Stimulated activated CD8-positive, alpha-beta memory T cell treated with anti-CD3 and anti-CD28 coated beads, Interleukin-4, amount 100 ng/mL, for 1 hour (primary cell): ENCODE data around the gene DDX59.
"Not testable (repeated sequence)": the region's sequence is repeated elsewhere in the genome, so short reads cannot be mapped to it uniquely, and the experiment has no call there.

Experiments used
- DNase-seq, 2 donors: peaks; one replicate each; pipeline ENCODE4 v3.0.0-alpha.2; 2020; ENCODE audit warnings: low read depth in 2 of 2, low spot score in 1 of 2

The DDX59 gene

DNA sequence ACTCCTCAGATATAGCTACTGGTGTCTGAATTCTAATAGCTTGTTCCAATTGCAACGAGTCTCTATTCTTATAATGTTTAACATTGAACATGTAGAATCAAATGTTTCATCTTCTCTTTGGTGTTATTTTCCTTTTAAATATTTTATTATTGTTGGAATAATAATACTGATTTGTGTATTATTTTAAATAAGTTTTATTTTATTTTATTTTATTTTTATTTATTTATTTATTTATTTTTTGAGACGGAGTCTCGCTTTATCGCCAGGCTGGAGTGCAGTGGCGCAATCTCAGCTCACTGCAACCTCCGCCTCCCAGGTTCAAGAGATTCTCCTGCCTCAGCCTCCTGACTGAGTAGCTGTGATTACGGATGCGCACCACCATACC is 39.2 kb downstream of the DDX59 start:
- not testable (repeated sequence) for DNase-seq

DNA sequence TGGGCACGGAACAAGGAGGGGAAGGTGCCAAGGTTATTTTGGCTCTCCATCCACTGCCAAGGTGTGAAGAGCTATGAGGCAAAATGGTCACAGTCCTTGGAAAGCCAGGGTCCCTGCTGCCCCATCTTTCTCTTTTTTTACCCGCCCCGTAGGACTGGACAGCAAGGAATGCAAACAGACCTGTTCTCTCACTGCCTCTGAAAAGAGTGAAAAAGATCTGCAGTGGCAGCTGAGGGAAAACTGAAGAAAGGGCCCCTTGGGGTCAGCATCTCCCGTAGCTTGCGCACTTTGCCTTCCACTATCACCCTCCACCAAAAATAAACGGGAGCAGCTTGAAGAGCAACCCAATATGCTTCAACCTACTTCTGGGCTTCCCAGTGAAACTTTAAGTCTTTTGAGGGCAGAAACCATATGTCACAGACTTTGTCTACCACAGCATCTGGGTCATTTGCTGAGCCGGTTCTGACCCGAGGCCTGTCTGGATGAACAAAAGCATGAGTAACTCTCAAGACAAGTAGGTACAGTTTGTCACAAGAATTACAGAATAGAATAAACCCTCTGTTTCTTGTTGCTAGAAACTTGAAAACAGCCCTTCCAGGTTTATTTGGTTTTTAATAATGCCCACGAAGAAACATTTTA is 39.7 kb downstream of the DDX59 start:
- no peak for DNase-seq

DNA sequence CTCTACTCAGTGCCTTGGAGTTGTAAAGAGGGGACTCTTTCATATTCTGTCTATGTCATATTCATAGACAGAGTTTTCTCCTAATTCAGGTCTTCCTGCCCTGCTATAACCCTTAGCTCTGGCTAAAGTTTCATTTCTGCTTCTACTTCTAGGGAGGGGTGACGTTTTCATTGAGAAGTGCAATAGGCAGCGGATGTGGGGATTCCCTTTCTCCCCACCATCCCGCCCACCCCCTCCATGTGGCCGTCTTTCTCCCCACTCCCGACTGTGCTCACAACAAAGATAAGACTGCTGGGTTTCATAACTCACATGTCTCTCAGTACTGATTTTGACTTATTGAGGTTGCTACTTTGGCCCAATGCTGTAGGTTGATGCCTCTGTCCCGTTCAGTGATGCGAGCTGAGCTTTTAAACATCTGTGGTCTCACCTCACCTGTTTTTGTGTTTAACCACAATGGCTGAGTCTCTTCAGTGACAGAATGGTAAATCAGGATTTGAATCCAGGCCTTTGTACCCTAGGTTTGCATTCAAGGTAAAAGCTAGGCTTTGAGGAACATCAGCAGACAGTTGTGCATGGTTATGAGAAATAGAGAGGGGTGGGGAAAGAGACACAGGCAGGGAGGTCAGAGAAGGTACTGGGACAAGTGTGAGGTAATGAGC is 41.4 kb downstream of the DDX59 start:
- no peak for DNase-seq

DNA sequence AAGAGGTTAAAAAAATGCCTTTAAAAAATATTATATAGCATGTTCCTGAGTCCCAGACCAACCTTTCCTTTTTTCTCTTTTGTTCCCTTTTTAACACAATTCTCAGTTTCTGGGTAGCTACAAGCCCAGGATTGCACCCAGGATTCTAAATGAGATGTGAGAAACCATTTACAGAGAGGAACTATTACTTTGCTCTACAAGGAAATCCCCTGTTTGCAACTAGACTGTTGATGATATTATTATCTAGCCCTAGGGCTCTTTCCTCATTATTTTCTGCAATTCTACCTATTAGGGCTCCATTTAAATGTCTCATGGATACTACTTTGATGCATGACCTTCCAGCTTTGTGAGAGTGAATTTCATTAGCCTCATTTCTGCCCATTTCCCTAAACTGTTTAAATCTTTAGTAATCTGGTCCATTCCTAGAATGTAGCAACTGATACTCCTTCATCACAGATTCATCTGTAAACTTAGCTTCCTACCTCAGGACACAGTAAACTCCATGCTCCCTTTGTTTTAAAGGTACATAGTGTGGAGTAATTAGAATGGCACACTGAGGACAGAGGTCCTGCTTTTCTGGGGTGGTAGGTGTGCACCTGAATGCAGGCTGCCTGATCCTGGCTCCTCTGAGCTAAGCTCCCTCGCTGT is 42.0 kb downstream of the DDX59 start:
- DNase-seq: no peak

DNA sequence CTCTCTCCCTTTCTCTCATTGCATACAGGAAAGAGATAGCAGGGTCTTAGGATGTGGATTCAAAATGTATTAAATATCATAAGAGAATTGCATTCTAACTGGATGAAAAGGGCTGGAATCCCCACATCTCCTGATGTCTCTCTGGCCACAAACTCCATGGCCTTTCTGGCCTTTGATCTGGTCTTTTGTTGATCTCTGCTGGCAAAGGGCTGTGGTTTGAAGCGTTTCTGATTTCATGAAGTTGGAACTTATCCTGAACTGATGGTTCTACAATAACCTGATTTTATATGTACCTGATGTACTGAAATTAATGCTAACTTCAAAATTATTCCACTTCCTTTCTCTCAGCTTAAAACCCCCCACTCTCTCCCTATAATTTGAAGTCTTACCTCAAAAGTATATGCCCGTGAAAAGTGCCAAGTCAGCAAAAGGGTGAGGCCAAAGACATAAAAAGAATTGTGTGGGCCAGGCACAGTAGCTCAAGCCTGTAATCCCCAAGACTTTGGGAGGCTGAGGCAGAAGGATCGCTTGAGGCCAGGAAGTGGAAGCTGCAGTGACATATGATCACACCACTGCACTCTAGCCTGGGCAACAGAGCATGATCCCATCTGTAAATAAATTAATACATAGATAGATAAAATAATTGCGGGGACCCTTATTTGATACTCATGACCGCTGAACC is 42.7 kb downstream of the DDX59 start:
- DNase-seq: no peak

DNA sequence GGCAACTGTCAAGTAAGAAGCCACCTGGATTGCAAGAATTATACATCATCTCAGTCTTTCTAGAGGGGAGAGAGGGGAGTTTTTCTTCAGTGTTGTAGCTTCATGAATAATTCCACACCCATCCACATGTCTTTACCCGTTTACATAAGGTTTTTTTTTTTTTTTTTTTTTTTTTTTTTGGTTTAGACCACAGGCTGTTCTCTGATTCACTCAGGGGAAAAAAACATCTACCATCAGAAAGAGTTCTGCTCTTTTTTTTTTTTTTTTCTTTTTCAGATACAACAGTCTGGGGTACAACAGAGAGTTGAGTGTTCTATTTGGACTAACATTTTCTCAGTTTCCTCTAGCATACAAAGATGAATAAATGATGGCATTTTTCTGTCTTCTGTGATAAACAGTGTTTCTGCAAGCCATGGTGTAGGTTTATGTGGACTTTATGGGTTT is 44.3 kb downstream of the DDX59 start:
- no peak for DNase-seq

DNA sequence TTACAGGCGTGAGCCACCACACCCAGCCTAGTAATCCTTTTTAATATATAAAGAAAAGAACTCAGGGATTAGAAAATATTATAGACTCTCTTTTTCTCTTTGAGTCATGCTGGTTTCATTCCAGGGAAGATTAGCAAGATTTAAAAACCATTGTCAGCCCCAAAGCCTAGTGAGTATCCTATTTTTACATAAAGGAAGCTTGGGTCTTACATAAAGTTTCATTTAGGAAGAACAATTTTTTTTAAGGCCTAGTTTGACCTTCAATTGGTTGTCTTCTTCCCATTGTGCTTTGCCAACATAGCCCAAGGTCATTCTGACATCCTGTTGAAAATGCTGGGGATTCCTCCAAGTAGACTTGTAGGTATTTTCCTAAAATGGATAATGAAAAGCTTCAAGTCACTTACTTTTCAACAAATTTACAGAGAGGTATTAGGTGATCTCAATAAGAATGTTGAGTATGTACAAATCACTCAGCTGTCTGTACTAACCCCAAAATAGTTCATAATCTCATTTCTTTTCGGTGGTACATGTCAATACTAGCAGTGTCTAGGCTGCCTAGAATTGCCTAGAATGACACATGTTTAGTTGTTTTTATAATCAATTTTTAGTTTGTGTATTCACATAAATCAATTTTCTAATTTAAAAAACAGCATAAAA is 44.9 kb downstream of the DDX59 start:
- no peak for DNase-seq

DNA sequence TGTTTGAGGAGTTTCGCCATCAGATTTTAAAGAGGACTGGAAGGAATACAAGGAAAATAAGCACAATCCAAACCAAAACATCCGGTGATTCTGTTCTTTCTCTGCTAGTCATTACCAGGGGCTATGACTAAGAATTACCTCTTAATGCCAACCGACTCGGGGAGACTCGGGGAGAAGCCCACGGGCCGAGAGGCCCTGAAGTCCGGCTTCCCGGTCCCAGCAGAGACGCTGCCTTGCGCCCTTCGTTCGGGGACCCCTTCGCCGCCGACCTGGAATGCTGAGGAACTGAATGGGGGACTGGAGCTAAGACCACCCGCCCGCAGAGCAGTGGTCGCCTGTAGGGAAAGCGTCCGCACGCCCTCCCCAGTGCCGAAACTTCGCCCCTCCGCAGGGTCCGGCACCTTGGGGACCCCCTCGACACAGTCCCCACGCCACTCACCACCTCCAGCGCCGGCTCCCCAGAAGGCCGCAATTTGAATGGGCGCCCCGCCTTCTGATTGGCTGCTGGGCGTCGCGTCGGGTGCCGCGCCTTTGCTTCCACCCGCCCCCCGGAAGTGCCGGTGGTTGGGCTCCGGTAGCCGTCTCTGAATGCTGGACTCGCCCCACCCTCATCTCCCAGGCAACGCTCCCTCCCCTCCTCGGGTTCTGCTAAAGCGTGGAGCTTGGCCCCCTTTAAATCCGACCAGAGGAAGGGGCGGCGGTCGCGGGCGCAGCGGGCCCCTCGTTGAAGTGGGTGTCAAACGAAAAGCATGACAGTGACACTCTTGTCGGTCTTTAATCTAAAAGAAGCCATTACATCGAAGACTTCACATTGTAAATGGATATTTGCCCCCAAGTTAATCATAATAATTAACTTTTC is 49.2 kb downstream of the DDX59 start, which contains the start of gene KIF14:
KIF14 (minus strand) TSS at position 479 of the 859 bp plus-strand sequence. CDS start 2,028 bp downstream, outside the sequence.
- DNase-seq: peak; percentile 82 to 83

DNA sequence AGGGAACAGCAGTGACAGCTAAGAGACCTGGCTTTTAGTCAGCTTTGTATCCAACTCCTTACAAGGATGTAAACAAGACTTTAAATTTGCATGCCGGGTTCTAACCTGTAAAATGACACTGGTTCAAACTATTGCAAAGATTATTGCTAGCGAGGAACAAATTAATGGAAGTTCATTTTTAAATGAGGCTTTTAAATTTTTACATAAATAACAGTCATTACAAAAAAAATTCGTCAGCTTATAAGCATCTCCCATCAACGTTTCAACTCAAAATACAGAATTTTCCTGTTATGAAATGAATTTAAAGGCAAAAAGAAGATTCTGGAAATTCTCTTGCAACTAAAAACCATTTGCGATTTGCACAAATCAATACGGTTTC is 49.8 kb downstream of the DDX59 start:
- no peak for DNase-seq

DNA sequence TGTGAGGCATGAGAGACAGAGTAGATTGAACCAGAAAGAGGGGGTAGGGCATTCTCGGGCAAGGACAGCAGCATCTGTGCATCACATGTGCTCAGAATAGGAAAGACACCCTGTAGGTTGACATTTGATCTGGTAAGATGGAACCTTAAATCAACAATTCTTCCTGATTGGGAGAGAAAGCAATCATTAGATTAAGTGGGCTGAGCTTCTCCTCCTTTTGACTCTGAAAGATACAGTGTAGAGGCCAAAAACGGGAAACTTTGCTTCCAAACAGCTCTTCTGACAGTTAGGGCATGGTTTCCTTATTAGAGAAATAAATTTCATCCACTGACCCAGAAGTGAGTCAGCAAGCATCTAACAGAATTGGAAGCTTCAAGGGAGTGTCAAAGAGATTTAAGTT is 58.9 kb downstream of the DDX59 start:
- no peak for DNase-seq

DNA sequence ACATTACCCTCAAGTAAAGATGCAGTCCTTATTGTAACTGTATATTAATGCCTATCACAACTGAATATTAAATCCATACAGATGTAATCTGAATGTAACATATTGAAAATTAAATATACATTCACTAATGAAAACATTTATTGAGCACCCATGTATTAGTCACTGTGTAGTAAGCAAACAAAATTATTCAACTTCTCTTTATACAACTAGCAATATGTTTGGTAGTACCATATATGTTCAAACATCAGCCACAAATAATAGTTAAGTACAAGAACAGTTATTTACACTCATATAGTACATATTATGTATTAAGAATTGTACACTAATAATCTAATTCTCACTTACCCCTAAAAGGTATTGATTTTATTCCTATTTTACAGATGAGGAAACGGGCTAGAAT is 67.1 kb downstream of the DDX59 start:
- DNase-seq: no peak
